Cardiac muscle cell (in vitro differentiated cells and primary cell): ENCODE results near the gene CIBAR2. TPM values are rescaled to one million over a fixed set of nuclear protein-coding genes. Genes with fewer than 3 reads are reported as not detected.

Experiments used
- DNase-seq, 2 donors: peaks; one replicate each; pipeline versions ENCODE4 v3.0.0 to v3.0.0-alpha.2; 2010 to 2017; ENCODE audit warnings: low read depth in 1 of 2, low spot score in 1 of 2
- H3K27ac ChIP-seq: fragments of 200-600 bp; sonication (generic); 2 replicates; pipeline ENCODE4 v1.5.1; 2016
- H3K27me3 ChIP-seq: fragments of 200-600 bp; sonication (generic); 2 replicates; pipeline ENCODE4 v1.6.0; 2016; ENCODE audit warnings: control low read depth
- H3K36me3 ChIP-seq: fragments of 200-600 bp; sonication (generic); 2 replicates; pipeline ENCODE4 v1.5.1; 2016; ENCODE audit warnings: control low read depth
- H3K4me1 ChIP-seq: fragments of 200-600 bp; sonication (generic); 2 replicates; pipeline ENCODE4 v1.8.1; 2017; ENCODE audit warnings: low read depth, mild to moderate bottlenecking, mixed run types
- H3K4me3 ChIP-seq: fragments of 200-600 bp; sonication (generic); 2 replicates; pipeline ENCODE4 v1.5.1; 2016; ENCODE audit warnings: mild to moderate bottlenecking
- H3K9me3 ChIP-seq: fragments of 200-600 bp; sonication (generic); 2 replicates; pipeline ENCODE4 v1.5.1; 2017; ENCODE audit warnings: low read depth, mild to moderate bottlenecking, control low read depth
- CTCF ChIP-seq: IDR thresholded peaks from 2 replicates; pipeline ENCODE4 v1.5.1; 2012; ENCODE audit warnings: low read depth, mild to moderate bottlenecking, low read length
- polyA plus RNA-seq: library from polyadenylated mRNA; unstranded; fragments of >200 nt; fragmentation: Nextera tagmentation; extraction: Ambion mirVana; gene quantifications from 2 replicates; pipeline ENCODE4 v1.2.1, GENCODE V29; 2016
- total RNA-seq: library from RNA; depleted of rRNA; stranded (reverse); fragments of >200 nt; gene quantifications from 2 replicates; pipeline ENCODE4 v1.2.3, GENCODE V29; 2016

CIBAR2 gene
- total and polyA plus RNA-seq, 2 experiments from 2014 or later: not detected

GRCh38 chr16:85156869-85157268 lies 44.6 kb upstream of the CIBAR2 start:
- no peak for DNase-seq
- Histone ChIP-seq H3K4me3 (no peak overlapping the region), H3K9me3 (no peaks in the 10 kb centered on the region), H3K27me3 (no peaks in the 10 kb centered on the region), H3K27ac (no peak overlapping the region), H3K36me3 (no peaks in the 10 kb centered on the region), H3K4me1 (peaks cover 43% of the 10 kb centered on the region)
- no peak for TF ChIP-seq CTCF

- H3K27me3 ChIP-seq: no peaks in the 10 kb centered on the region
- peaks cover 47% of the 10 kb centered on the region for H3K4me1 ChIP-seq
- H3K36me3 ChIP-seq: no peaks in the 10 kb centered on the region
- DNase-seq: no peak
- no peak for TF ChIP-seq CTCF
- H3K27ac ChIP-seq: peak overlapping the region; percentile 60
- no peaks in the 10 kb centered on the region for H3K9me3 ChIP-seq
- H3K4me3 ChIP-seq: no peak overlapping the region
Measured at GRCh38 chr16:85156440-85156839, 44.2 kb upstream of the CIBAR2 start.

GRCh38 chr16:85153656-85154091 lies 41.4 kb upstream of the CIBAR2 start:
- TF ChIP-seq CTCF: no peak
- Histone ChIP-seq H3K4me3 (no peak overlapping the region), H3K4me1 (peaks cover 33% of the 10 kb centered on the region), H3K27ac (peak overlapping the region; percentile 42), H3K9me3 (no peaks in the 10 kb centered on the region), H3K36me3 (no peaks in the 10 kb centered on the region), H3K27me3 (no peaks in the 10 kb centered on the region)
- no peak for DNase-seq

- H3K36me3 ChIP-seq: no peaks in the 10 kb centered on the region
- no peak overlapping the region for H3K27ac ChIP-seq
- no peak for TF ChIP-seq CTCF
- no peaks in the 10 kb centered on the region for H3K27me3 ChIP-seq
- H3K9me3 ChIP-seq: no peaks in the 10 kb centered on the region
- no peak overlapping the region for H3K4me3 ChIP-seq
- H3K4me1 ChIP-seq: peaks cover 27% of the 10 kb centered on the region
- DNase-seq: no peak
Measured at GRCh38 chr16:85153046-85153445, 40.8 kb upstream of the CIBAR2 start.

- Histone ChIP-seq H3K4me1 (peaks cover 24% of the 10 kb centered on the region), H3K9me3 (no peaks in the 10 kb centered on the region), H3K27me3 (no peaks in the 10 kb centered on the region), H3K4me3 (no peak overlapping the region), H3K27ac (no peak overlapping the region), H3K36me3 (no peaks in the 10 kb centered on the region)
- no peak for TF ChIP-seq CTCF
- DNase-seq: no peak
Measured at GRCh38 chr16:85152414-85153030, 40.2 kb upstream of the CIBAR2 start.
